Activated CD8-positive, alpha-beta memory T cell treated with anti-CD3 and anti-CD28 coated beads, Interleukin-2, amount 50 U/mL, for 48 hours (primary cell): ENCODE data around the gene MIXL1.
"Not testable (repeated sequence)": the region's sequence is repeated elsewhere in the genome, so short reads cannot be mapped to it uniquely, and the experiment has no call there.

Experiments used
- DNase-seq: peaks from one replicate; pipeline ENCODE4 v3.0.0-alpha.2; 2020

MIXL1 gene

DNA sequence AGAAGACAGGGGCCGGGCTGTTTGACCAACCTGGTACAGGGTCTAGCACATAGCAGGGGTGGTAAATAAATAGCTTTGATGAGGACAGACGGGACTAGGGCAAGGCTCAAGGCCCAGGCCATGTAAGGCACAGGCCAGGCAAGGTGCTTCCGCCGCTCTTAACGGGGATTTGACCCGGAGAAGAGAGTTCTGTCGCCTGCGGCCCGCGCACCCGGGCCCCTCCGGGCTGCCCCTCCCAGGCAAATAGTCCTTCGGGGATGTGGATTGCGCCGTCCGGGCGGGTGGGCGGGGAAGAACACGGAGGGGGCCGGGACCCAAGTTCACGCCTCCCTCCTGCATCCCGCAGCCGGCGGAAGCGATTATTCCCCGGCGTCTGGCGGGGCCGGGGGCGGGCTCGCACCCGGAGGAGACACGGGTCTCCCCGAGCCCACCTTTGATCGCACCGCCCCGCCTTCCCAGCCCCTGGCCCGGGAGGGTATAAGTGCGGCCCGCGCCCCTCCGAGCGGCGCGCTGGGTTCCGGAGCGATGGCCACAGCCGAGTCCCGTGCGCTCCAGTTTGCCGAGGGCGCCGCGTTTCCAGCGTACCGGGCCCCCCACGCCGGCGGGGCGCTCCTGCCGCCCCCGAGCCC, at the start of gene MIXL1:
Gene MIXL1, plus strand, starts transcription at position 508 of the 629 bp plus-strand sequence. Its CDS starts 18 bp downstream, at position 526.
- DNase-seq: no peak

DNA sequence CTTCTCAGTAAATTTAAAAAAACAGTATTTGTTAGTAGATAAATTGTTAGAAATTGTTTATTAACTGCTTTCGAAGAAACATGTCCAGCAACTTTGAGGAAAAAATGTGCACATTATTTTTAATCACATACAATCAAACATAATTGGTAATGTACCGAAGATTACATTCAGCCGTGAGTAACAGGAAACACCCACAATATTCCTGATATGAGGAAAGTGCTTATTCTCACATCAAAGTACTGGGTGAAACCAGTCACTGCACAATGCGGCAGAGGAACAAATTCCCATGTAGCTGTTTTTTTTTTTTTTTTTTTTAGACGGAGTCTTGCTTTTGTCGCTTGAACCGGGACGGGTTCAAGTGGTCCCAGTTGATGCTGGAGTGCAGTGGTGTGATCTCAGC, 46.6 kb upstream of the MIXL1 start:
- DNase-seq: no peak

DNA sequence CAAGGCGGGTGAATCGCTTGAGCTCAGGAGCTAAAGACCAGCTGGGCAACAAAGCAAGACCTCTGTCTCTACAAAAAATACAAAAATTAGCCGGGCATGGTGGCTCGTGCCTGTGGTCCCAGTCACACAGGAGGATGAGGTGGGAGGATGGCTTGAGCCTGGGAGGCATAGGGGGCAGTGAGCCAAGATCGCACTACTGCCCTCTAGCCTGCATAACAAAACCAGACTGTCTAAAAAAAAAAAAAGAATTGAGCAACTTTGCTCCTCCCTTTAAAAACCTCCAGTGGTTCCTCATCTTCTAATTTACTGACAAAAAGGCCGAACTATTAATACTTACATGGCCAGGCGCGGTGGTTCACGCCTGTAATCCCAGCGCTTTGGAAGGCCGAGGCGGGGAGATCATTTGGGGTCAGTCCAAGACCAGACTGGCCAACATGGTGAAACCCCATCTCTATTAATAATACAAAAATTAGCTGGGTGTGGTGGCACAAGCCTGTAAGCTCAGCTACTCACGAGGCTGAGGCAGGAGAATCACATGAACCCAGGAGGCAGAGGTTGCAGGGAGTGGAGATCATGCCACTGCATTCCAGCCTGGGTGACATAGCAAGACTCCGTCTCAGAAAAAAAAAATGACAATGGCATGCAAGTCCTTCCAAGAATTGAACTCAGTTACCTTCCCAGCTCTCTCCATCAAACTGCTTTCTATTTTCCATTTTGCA, 41.3 kb upstream of the MIXL1 start:
- DNase-seq: no peak

DNA sequence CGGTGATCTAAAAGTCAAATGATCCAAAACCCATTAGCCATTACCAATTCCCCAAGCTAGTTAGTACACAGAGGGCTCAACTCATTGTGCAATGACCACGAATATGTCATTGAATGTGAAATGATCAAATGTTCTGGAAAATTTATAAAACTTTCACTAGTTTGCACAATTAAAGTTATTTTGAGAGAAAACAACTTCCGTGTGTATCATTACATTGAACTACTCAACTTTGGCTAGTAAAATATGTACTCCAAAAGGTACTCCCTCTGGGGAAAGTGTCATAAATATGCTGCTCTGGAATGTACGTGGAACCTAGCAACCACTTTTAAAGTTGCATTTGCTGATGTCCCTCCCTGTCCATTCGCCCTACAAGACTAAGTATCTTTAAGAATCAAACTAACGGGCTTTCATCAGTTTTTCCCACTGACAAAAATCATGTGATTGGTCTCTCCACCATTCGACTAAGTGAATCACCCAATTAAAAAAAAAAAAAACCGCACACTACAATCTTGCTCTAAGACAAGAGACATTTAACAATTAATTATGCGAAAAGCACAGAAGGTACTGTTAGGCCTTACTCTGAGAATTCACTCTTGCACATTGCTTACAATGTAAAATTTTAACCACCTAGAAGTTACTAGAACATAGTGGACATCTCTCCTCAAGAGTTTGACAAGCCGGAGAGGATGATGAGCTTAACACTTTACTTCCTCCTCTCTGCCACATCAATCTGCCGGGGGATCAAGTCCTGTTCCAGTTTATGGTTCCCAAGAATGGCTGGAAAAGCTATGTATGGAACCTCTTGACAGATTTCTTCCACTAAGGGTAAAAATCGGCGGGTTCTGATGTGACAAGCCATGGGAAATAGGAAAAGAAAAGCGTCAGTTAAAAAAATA, 38.1 kb upstream of the MIXL1 start:
- DNase-seq: no peak

DNA sequence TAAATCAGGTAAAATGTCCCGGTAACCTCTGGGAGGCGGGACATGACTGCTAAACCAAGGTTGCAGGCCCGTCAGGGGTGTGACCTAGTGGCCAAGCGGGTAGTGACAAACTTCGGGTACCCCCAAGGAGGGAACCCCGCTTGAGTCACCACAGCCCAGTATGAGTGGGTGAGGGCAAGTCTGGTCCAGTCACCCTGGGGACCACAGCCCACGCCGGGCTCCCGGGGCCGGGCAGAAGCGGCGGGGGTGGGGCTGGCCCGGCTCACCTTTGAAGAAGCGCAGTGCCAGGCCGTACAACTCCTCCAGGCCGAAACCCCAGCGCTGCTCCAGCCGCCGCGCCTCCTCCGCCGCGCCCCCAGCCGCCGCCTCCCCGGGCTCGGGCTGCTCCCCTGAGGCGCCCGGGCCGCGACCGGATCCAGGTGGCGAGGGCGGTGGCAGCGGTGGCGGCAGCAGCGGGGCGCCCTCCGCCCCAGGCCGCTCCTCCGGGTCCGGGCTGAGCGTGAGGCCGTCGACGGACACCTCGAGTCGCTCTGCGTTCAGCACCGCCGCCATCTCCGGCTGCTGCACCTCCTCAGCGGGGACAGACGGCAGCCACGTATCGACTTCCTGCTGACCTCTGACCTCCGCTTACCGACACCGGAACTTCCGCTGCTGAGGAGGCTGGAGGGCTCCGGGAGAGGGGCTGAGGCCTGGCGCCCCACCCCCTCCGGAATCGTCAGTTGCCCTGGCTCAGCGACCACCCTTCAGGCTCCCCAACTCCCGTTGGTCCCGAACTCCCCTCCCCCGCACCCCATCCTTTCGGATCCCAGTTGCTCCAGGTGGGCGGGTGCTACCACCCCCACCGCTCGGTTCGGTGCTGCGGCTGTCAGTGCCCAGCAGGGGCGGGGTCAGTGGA, 37.1 kb upstream of the MIXL1 start, which contains the start of gene ACBD3:
Gene ACBD3, minus strand, starts transcription at position 618 of the 895 bp plus-strand sequence. Its CDS starts 66 bp downstream, at position 552.
- peak; percentile 88 for DNase-seq

DNA sequence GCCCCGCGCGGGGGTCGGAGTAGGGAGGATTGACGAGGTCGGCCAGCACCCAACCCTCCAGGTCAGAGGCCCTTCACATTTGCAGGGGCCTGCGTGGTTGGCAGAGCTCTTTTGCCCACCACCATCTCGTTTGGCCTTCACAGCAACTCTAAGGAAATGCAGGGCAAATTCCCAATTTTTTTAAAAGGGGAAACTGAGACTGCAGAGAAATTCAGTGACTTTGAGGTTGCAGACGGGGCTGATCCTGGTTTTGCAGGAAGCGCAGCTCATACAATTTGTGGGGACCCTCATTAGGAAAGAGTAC, 36.5 kb upstream of the MIXL1 start:
- DNase-seq: no peak

DNA sequence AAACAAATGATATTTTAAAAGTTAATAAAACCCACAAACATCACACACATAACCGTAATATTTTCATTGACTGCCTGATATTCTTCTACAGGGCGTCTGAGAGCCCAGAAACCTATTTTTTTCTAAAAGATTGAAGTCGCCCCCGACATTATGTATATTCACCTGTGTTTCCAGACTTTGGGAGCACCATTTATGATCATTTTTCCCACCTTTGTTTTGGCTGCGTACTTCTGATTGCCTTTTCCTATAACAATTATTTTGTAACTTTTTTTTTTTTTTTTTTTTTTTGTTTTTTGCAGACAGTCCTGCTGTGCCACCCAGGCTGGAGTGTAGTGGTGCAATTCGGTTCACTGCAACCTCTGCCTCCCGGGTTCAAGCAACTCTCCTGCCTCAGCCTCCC, 36.1 kb upstream of the MIXL1 start:
- DNase-seq: no peak

DNA sequence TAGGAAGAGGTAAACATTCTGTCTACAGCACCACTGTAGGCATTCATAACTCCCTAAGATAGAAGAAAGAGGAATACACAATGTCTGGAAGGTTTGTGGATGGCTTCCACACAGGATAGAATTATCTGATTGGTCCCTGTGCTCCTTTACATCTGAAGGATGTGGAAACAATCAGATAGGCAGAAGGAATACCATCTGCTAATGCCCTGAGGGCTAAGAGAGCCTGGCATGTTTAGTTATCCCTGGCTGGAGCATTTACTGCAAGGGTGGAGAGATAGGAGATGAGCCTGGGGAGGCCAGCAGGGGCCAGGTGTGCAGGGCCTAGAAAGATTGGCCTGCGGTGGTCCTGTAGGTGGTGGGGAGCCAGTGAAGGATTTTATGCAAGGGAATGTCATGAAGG, 28.3 kb upstream of the MIXL1 start:
- no peak for DNase-seq

DNA sequence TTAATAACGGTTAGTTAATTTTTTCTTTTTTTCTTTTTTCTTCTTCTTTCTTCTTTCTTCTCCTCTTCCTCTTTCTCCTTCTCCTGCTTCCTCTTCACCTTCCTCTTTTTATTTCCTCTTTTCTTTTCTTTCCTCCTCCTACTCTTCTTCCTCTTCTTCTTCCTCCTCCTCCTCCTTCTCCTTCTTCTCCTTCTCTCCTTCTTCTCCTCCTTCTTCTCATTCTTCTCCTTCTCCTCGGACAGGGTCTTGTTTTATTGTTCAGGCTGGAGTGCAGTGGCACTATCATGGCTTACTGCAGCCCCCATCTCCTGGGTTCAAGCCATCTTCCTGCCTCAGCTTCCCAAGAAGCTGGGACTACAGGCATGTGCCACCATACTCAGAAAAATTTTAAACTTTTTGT, 23.5 kb upstream of the MIXL1 start:
- no peak for DNase-seq

DNA sequence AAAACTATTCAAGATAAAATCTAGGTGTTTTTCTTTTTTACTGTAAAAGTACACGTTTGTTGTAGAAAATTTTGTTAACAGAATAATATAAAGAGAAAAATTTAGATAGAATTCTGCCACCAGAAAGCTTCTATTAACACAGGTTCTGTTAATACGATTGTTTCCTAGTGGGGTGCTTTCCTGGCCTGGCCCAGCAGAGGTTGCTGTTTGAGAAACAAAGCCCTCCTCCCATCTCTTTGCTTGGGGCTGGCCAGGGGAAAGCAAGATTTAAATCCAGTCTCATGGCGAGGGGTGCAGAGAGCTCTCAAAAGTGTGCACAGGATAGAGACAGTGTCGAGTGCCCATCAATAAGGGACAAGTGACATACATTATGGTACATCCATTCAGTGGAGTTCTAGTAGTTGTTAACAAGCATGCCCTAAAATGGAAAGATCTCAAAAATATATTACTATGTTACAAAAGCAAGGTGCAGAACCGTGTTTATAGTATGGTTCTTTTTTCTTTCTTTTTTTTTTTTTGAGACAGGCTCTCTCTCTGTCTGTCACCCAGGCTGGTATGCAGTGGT, 22.4 kb upstream of the MIXL1 start:
- DNase-seq: no peak

DNA sequence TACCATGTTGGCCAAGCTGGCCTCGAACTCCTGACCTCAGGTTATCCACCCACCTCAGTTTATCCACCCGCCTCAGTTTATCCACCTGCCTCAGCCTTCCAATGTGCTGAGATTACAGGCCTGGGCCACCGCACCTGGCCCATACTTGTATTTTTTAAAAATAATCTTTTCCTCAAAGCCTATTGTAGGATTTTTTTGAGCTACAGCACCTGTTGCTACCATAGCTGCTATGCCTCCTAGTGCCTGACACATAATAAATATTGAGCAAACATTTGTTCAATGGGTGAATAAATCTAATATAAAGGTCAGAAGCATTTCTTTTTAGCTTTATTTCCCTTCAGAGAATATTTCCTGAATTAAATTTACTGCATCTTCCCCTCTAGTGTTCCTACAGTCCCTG, 21.2 kb upstream of the MIXL1 start:
- no peak for DNase-seq

DNA sequence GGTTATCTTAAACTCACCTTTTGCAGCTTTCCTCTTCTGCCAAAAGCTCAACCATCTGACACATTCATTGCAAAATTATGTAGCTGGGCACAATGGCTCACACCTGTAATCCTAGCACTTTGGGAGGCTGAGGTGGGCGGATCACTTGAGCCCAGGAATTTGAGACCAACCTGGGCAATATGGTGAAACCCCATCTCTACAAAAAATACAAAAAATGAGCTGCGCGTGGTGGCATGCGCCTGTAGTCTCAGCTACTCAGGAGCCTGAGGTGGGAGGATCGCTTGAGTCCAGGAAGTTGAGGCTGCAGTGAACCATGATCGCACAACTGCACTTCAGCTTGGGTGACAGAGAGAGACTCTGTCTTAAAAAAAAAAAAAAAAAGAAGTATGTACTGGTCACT, 20.8 kb upstream of the MIXL1 start:
- DNase-seq: not testable (repeated sequence)

DNA sequence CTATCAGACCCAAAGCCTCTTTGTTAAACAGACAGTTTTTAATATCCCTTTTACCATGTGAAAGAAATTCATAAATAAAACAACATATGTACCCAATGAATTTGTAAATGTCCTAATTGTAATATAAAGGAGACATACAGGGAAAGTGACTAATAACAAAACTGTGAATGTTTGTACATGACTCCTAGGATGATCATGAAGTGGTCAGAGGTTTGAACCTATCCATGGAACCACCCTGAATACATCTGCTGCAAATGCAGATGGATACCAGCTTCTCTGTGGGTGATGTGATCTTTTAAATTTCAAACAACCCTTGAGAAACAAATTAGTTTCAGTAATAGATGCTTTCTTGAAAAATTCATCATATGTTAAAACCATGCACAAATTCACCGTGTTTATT, 20.2 kb upstream of the MIXL1 start:
- DNase-seq: no peak

DNA sequence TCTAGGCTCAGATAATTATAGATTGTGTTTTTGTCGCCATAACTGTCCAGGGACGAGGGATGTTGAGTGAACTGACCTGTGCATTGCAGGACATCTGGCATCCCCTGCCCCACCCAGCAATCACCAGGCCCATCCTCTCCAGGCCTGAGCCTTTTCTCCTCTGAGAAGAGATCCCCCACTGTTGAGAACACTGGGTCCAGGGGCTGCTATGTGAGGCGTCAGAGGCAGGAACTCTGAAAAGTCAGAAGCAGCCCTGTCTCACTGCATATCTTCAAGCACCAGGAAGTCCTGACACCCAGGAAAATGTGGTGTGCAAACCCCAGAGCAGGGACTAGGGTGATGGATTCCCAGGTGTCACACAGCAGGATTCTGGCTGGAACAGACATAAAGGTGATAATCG, 19.8 kb upstream of the MIXL1 start:
- no peak for DNase-seq

DNA sequence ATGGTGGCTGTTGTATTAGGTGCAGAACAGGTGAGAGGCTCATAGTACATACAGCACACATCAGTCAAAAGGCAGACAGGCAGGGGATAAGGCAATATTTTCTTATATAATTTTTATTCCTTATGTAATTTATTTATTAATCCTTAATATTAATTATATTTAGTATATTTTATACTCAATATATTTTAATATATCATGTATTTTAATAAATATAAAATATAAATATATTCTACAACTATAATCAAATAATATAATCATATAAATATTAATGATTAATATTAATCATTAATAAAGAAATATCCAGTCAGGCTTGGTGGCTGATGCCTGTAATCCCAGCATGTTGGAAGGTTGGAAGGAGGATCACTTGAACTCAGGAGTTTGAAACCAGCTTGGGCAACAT, 19.3 kb upstream of the MIXL1 start:
- DNase-seq: no peak

DNA sequence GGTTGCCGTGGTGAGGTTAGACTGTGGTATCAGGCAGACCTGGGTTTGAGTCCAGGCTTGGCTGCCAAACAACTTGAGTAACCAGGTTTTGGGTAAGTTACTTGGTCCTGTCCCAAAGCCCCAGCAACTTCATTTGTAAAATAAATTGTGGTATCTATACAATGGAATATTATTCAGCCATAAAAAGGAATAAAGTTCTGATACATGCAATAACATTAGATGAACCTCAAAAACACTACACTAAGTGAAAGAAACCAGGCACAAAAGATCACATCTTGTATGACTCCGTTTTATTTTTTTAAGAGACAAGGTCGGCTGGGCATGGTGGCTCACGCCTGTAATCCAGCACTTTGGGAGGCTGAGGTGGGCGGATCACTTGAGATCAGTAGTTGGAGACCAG, 16.4 kb upstream of the MIXL1 start:
- no peak for DNase-seq

DNA sequence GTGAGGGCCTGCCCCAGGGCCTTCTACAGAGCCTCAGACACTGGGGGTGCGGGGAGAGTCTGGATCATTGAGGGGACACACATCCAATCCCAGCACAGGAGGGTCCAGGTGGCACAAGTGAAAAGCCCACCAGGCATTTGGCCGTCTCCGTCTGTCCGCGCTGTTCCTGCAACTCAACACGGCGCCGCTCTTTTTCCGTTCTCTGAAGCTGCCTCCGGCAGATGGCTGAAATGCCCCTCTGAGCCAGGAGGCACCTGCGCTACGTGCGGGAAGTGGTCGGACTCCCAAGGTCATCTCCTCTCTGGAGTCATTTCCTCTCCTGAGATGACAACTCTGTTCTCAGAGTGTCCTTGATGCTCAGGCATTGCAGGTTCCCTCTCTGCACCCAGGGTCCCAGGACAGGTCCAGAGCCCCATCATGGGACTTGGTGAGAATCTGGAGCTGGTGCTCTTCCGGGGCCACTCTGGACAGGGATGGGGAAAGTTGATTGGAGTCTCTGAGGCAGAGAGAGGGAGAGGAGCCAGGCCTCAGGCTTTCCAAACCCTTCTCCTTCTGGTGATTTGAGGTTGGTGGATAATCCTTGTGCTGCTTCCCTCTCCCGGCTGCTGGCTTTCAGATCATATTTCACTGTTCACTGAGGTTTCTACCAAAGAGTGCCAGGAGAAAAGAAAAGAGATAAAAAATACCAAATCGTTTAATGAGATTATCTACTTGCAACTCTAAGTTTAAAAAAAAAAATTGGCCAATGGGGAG, 14.0 kb upstream of the MIXL1 start:
- DNase-seq: peak; percentile 33

DNA sequence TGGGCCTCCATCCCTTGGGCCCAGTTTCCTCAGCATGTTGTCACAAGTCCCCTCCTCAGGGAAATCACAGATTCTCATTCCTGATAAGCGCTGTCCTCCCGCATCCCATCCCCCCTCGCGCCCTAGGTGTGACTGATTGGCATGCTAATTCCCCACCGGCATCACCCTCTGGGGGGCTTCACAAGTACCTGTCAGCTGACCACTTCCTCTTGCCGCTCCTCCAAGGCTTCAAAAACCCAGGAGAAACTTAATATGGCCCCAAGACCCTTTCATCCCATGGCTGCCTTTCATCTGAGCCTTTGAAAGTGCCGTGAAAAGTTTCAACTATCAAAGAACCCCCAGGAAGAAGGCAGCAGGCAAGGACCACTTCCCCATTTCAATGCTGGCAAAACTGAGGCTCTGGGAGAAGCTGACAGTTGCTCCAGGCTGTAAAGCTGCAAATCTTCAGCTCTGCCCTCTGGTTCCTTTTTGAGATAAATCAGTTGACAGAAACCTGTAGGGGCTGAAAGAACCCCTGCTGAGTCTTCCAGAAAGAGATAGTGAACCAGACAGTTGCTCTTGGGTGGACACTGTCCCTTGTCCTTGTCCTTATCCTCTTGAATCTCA, 12.8 kb upstream of the MIXL1 start:
- peak; percentile 17 for DNase-seq

DNA sequence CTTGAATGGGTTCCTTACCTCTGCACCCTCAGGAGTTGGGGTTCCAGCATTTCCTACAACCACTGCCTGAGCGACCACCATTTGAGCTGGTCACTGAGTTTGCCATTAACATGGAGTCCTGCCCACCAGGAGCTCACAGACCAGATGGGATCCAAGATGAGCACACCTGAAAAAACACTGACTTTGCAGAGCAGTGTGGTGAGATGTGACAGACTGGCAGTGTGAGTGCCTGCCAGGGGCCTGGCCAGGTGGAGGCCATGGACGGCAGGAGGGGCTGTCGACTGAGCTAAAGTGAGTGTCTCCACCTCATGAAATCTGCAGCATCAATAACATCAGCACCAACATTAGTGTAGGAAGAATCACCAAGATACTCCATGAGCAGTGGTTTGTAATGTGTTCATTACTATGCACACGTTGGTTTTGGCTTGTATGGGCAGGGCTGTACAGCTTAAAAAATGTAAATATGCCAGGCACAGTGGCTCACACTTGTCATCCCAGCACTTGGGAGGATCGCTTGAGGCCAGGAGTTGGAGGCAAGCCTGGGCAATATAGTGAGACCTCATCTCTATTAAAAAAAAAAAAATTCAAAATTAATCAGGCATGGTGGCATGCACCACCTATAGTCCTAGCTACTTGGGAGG, 12.2 kb upstream of the MIXL1 start:
- no peak for DNase-seq

DNA sequence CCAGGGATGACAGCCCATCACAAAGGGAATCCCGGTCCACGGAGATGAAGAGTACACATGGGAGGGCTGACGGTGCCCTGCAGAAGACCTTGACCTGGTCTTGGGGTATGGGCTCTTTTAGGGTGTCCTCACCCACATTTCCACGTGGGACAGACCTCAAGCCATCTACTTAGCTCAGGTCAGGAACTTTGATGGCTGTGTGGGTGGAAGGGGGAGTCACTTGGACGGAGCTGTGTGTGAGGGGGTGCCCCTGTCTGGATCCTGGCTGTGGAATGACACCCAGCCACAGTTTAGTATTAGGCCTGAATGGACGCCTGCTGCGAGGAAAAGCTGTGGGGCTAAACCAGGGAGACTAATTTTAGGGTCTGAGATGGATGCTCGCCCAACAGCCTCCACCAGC, 10.9 kb upstream of the MIXL1 start:
- peak; percentile 33 for DNase-seq

DNA sequence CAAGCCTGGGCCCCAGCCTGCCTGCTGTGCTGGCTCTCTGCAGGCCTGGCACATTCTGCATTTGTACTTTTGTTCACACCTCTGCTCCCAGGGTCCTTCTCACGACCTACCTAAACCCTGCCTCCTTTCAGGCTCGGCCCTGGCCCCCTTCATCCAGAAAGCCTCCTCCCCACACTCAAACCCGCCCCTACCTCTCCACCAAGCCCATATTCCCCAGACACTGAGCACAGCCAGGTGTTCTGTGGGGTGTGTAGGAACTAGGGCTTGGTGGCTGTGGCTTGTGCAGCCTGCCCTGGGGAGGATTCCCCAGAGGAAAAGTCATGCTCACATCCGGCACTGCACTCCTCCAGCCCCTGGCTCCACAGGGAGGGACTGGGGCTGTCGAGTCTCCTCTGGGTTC, 8.2 kb upstream of the MIXL1 start:
- peak; percentile 40 for DNase-seq
